ENCODE results near the gene TAC4. TPM values are rescaled to one million over a fixed set of nuclear protein-coding genes. Genes with fewer than 3 reads are reported as not detected.

TAC4 gene
- total and polyA plus RNA-seq, 2 of the 13 experiments (the other 11 are each of a cell fraction or from before 2014, with no cell fraction given): not detected

DNA sequence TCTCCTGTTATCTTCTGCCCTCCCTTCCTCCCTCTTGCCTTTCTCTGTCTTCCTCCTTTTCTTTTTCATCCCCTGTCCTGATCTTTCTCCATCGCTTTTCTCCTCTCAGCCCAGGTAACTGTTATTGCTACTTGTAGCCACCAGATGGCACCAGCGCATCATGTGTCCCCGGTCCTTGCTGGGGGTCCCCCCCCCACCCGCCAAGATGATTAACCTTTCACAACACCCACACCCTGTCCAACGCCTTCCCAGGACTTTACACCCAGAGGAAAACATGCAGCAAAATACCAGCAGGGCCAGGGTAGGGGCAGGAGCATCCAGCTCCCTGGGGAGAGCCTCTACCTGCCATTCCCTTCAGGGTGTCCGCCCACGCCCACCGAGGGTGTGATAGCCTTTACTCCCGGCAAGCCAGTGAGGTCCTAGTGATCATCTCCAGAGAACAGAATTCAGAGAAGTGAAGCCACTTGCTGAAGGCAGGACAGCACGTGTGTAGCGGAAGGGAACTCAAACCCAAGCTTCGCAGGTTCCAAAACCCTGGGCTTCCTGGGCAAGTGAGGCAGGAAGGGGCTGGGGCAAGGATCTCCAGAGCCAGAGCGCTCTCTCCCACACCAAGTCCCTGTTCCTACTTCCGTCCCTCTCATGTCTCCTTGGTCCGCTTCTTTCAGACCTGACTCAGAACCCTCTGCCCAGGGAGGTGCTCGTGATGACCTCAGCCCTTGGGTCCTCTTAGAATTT is 13.4 kb upstream of the TAC4 start (continued):
- TF ChIP-seq ZNF572 (CRISPR knock-in tag; IDR thresholded peaks at IDR 0.05) (peak; percentile 73), KDM1A (CRISPR knock-in tag; IDR thresholded peaks at IDR 0.05) (no peak), ZNF7 (CRISPR knock-in tag; IDR thresholded peaks at IDR 0.05) (no peak), MATR3 (CRISPR knock-in tag; IDR thresholded peaks at IDR 0.05) (no peak), NFKB2 (CRISPR knock-in tag; IDR thresholded peaks at IDR 0.05; ENCODE audit: borderline replicate concordance) (peak; percentile 68; the same call in 1 of the 2 replicates), HNF4A (CRISPR knock-in tag; IDR thresholded peaks at IDR 0.05) (peak; percentile 70), TCF7 (IDR thresholded peaks at IDR 0.05; ENCODE audit: low read depth) (no peak), ZNF788 (CRISPR knock-in tag; IDR thresholded peaks at IDR 0.05; ENCODE audit: borderline replicate concordance) (peak; percentile 53; the same call in 1 of the 2 replicates), FOXC1 (CRISPR knock-in tag; IDR thresholded peaks at IDR 0.05; ENCODE audit: borderline replicate concordance) (no peak), ZFP90 (CRISPR knock-in tag; IDR thresholded peaks at IDR 0.05; ENCODE audit: borderline replicate concordance) (no peak), GTF2F1 (IDR thresholded peaks at IDR 0.05; ENCODE audit: low read length) (no peak), DNMT1 (CRISPR knock-in tag; IDR thresholded peaks at IDR 0.05) (no peak), GFI1 (CRISPR knock-in tag; IDR thresholded peaks at IDR 0.05; ENCODE audit: borderline replicate concordance) (0 out of 2 replicates have a peak, but pooled peaks have one; percentile 15), THAP11 (CRISPR knock-in tag; IDR thresholded peaks at IDR 0.05) (peak; percentile 56), MAZ (IDR thresholded peaks at IDR 0.05; ENCODE audit: borderline replicate concordance, low read depth, low read length) (peak; percentile 85; the same call in 1 of the 2 replicates), MAZ (CRISPR knock-in tag; IDR thresholded peaks at IDR 0.05; ENCODE audit: low read depth) (peak; percentile 70; the same call in 1 of the 2 replicates), SYNCRIP (IDR thresholded peaks at IDR 0.05; ENCODE audit: insufficient read depth, low read depth, low read length) (no peak), POLR2G (IDR thresholded peaks at IDR 0.05; ENCODE audit: low read depth, low read length) (no peak), RELA (CRISPR knock-in tag; IDR thresholded peaks at IDR 0.05) (no peak), SCMH1 (CRISPR knock-in tag; IDR thresholded peaks at IDR 0.05; ENCODE audit: borderline replicate concordance) (no peak), ZNF839 (CRISPR knock-in tag; IDR thresholded peaks at IDR 0.05; ENCODE audit: borderline replicate concordance) (no peak), ZNF160 (CRISPR knock-in tag; IDR thresholded peaks at IDR 0.05) (no peak), ZNF274 (CRISPR knock-in tag; IDR thresholded peaks at IDR 0.05) (peak; percentile 92)
- TF ChIP-seq, protein P1, sequence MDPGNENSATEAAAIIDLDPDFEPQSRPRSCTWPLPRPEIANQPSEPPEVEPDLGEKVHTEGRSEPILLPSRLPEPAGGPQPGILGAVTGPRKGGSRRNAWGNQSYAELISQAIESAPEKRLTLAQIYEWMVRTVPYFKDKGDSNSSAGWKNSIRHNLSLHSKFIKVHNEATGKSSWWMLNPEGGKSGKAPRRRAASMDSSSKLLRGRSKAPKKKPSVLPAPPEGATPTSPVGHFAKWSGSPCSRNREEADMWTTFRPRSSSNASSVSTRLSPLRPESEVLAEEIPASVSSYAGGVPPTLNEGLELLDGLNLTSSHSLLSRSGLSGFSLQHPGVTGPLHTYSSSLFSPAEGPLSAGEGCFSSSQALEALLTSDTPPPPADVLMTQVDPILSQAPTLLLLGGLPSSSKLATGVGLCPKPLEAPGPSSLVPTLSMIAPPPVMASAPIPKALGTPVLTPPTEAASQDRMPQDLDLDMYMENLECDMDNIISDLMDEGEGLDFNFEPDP (CRISPR knock-in tag; conservative IDR thresholded peaks at IDR 0.05): no peak
- TF ChIP-seq, protein P2, sequence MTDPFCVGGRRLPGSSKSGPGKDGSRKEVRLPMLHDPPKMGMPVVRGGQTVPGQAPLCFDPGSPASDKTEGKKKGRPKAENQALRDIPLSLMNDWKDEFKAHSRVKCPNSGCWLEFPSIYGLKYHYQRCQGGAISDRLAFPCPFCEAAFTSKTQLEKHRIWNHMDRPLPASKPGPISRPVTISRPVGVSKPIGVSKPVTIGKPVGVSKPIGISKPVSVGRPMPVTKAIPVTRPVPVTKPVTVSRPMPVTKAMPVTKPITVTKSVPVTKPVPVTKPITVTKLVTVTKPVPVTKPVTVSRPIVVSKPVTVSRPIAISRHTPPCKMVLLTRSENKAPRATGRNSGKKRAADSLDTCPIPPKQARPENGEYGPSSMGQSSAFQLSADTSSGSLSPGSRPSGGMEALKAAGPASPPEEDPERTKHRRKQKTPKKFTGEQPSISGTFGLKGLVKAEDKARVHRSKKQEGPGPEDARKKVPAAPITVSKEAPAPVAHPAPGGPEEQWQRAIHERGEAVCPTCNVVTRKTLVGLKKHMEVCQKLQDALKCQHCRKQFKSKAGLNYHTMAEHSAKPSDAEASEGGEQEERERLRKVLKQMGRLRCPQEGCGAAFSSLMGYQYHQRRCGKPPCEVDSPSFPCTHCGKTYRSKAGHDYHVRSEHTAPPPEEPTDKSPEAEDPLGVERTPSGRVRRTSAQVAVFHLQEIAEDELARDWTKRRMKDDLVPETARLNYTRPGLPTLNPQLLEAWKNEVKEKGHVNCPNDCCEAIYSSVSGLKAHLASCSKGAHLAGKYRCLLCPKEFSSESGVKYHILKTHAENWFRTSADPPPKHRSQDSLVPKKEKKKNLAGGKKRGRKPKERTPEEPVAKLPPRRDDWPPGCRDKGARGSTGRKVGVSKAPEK (CRISPR knock-in tag; IDR thresholded peaks at IDR 0.05; ENCODE audit: borderline replicate concordance): peak; percentile 94; the same call in 1 of the 2 replicates
- TF ChIP-seq, protein P3, sequence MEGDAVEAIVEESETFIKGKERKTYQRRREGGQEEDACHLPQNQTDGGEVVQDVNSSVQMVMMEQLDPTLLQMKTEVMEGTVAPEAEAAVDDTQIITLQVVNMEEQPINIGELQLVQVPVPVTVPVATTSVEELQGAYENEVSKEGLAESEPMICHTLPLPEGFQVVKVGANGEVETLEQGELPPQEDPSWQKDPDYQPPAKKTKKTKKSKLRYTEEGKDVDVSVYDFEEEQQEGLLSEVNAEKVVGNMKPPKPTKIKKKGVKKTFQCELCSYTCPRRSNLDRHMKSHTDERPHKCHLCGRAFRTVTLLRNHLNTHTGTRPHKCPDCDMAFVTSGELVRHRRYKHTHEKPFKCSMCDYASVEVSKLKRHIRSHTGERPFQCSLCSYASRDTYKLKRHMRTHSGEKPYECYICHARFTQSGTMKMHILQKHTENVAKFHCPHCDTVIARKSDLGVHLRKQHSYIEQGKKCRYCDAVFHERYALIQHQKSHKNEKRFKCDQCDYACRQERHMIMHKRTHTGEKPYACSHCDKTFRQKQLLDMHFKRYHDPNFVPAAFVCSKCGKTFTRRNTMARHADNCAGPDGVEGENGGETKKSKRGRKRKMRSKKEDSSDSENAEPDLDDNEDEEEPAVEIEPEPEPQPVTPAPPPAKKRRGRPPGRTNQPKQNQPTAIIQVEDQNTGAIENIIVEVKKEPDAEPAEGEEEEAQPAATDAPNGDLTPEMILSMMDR (CRISPR knock-in tag; IDR thresholded peaks at IDR 0.05): peak; percentile 99

Data from HepG2 (cell line).